OCI-LY3 (cell line): ENCODE measurements around the gene KLKB1.

ENCODE experiments used
- H2AFZ ChIP-seq: fragments of 200-600, 300-600 bp; shearing (Covaris generic); 2 replicates; pipeline ENCODE4 v1.6.0; 2014; ENCODE audit warnings: antibody characterized with exemption, low read depth, low read length
- H3K27ac ChIP-seq: fragments of 200-600, 300-600 bp; sonication (generic); 2 replicates; pipeline ENCODE4 v1.5.1; 2014; ENCODE audit warnings: mild to moderate bottlenecking, low read length, moderate library complexity, mixed read lengths
- H3K27me3 ChIP-seq: fragments of 200-600, 300-600 bp; sonication (generic); 2 replicates; pipeline ENCODE4 v1.6.1; 2014; ENCODE audit warnings: low read depth, low read length, mixed read lengths
- H3K36me3 ChIP-seq: fragments of 200-600, 300-600 bp; sonication (generic); replicated peaks from 2 replicates; pipeline ENCODE3; 2014; ENCODE audit warnings: low read depth, low read length, mixed read lengths
- H3K4me1 ChIP-seq: fragments of 300-600, 200-600 bp; sonication (generic); 2 replicates; pipeline ENCODE4 v1.6.1; 2014; ENCODE audit warnings: low read length, mixed read lengths
- H3K4me2 ChIP-seq: fragments of 200-600, 300-600 bp; sonication (generic); 2 replicates; pipeline ENCODE4 v1.6.1; 2014; ENCODE audit warnings: low read length, mixed read lengths
- H3K4me3 ChIP-seq: fragments of 300-600, 200-600 bp; sonication (generic); 2 replicates; pipeline ENCODE4 v1.5.1; 2014; ENCODE audit warnings: antibody characterized with exemption, mild to moderate bottlenecking, low read length, moderate library complexity
- H3K79me2 ChIP-seq: fragments of 300-600, 200-600 bp; shearing (Covaris generic); 2 replicates; pipeline ENCODE4 v1.6.1; 2014; ENCODE audit warnings: mild to moderate bottlenecking, low read length, mixed read lengths
- H3K9ac ChIP-seq: fragments of 300-600, 200-600 bp; shearing (Covaris generic); 2 replicates; pipeline ENCODE4 v1.6.0; 2014; ENCODE audit warnings: mild to moderate bottlenecking, low read length, moderate library complexity
- H3K9me3 ChIP-seq: fragments of 200-600, 300-600 bp; shearing (Covaris generic); 2 replicates; pipeline ENCODE4 v1.6.1; 2014; ENCODE audit warnings: low read length, mixed read lengths; ENCODE audit not compliant: insufficient read depth
- H4K20me1 ChIP-seq: fragments of 200-600, 300-600 bp; sonication (generic); 2 replicates; pipeline ENCODE4 v1.6.1; 2016; ENCODE audit warnings: low read length, mixed read lengths; ENCODE audit not compliant: insufficient read depth
- EZH2phosphoT487 ChIP-seq: fragments of 200-600 bp; shearing (Covaris generic); IDR thresholded peaks from 2 replicates; pipeline ENCODE4 v1.6.1; 2018; ENCODE audit warnings: antibody characterized with exemption, mixed run types, low read depth
- TF ChIP-seq, protein P1 (sequence below): fragments of 200-600, 300-600 bp; sonication (generic); IDR thresholded peaks from 2 replicates; pipeline ENCODE4 v1.5.1; 2014; ENCODE audit warnings: antibody characterized with exemption, low read length, low read depth

Gene KLKB1

DNA sequence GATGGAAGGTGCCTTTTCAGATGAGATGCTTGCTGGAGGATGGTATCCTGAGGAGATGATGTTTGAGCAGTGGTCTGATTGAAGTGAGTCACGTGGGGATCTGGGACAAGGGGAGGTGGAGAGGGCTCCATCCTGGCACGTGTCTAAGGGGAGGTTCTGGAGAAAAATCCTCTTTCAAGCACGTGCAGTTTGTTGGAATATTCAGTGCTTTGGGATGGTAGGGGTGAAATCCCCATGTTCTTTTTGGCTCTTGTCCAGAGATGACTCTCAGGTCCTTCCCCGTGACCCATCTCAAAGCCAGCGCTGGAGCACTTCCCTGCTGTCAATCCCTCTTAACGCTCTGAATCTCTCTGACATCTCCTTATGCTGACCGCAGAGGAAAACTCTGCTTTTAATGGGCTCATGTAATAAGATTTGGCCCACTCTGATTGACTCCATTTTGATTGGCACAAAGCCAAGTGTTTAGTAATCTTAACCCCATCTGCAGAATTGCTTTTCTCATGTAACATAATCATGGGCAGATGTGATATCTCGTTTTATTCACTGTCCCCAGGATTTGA is 10.8 kb upstream of the KLKB1 start:
- Histone ChIP-seq H2AFZ (no peak overlapping the region), H3K27ac (no peak overlapping the region), H4K20me1 (no peaks in the 10 kb centered on the region), H3K4me3 (no peak overlapping the region), H3K79me2 (no peaks in the 10 kb centered on the region), H3K36me3 (no peaks in the 10 kb centered on the region), H3K4me1 (no peaks in the 10 kb centered on the region), H3K27me3 (no peaks in the 10 kb centered on the region), H3K9ac (no peak overlapping the region), H3K9me3 (no peaks in the 10 kb centered on the region), H3K4me2 (no peak overlapping the region)
- TF ChIP-seq EZH2phosphoT487 = no peak
- TF ChIP-seq, protein P1, sequence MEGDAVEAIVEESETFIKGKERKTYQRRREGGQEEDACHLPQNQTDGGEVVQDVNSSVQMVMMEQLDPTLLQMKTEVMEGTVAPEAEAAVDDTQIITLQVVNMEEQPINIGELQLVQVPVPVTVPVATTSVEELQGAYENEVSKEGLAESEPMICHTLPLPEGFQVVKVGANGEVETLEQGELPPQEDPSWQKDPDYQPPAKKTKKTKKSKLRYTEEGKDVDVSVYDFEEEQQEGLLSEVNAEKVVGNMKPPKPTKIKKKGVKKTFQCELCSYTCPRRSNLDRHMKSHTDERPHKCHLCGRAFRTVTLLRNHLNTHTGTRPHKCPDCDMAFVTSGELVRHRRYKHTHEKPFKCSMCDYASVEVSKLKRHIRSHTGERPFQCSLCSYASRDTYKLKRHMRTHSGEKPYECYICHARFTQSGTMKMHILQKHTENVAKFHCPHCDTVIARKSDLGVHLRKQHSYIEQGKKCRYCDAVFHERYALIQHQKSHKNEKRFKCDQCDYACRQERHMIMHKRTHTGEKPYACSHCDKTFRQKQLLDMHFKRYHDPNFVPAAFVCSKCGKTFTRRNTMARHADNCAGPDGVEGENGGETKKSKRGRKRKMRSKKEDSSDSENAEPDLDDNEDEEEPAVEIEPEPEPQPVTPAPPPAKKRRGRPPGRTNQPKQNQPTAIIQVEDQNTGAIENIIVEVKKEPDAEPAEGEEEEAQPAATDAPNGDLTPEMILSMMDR = no peak

DNA sequence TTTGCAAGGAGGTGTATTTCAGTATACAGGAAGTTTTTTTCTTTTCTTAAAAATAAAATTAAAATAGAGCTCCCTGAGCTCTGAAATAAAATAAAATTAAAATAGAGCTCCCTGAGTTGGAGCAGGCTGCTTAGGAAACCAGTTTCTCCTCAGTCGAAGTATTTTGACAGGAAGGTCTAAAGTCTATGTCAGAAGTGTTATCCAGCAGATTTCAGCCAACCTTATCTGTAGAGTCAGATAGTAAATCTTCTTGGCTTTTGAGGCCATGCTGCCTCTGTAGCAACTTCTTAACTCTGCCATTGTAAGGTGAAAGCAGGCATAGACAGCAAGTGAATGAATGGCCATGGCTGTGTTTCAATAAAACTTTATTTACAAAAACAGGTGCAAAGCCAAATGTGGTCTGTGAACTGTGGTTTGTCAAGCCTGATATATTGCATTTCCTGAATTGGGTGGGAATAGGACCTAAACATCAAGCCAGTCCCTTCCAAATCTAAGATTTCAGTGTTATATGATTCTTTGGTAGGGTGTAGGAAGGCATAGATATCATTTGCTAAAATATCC is 9.5 kb upstream of the KLKB1 start:
- H2AFZ ChIP-seq = no peak overlapping the region
- no peak overlapping the region for H3K4me3 ChIP-seq
- no peaks in the 10 kb centered on the region for H3K79me2 ChIP-seq
- no peak overlapping the region for H3K4me2 ChIP-seq
- H3K4me1 ChIP-seq = no peaks in the 10 kb centered on the region
- H3K9ac ChIP-seq = no peak overlapping the region
- TF ChIP-seq, protein P1 = no peak
- no peak for TF ChIP-seq EZH2phosphoT487
- no peaks in the 10 kb centered on the region for H3K9me3 ChIP-seq
- H4K20me1 ChIP-seq = no peaks in the 10 kb centered on the region
- H3K36me3 ChIP-seq = no peaks in the 10 kb centered on the region
- H3K27ac ChIP-seq = no peak overlapping the region
- no peaks in the 10 kb centered on the region for H3K27me3 ChIP-seq

DNA sequence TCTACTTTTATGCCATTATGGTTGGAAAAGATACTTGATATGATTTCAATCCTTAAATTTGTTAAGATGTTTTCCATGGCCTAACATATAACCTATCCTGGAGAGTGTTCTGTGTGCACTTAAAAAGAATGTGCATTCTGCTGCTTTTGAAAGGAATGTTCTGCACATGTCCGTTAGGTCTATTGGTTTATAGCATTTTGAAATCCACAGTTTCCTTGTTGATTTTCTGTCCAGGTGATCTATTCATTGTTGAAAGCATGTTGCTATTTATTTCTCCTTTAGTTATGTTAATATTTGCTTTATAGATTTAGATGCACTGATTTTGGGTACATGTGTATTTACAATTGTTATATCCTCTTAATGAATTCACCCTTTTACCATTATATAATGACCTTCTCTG is 5.7 kb upstream of the KLKB1 start:
- H4K20me1 ChIP-seq = no peaks in the 10 kb centered on the region
- H3K4me2 ChIP-seq = no peak overlapping the region
- H3K36me3 ChIP-seq = no peaks in the 10 kb centered on the region
- no peaks in the 10 kb centered on the region for H3K79me2 ChIP-seq
- TF ChIP-seq, protein P1 = no peak
- H3K4me3 ChIP-seq = no peak overlapping the region
- H2AFZ ChIP-seq = no peak overlapping the region
- no peak overlapping the region for H3K9ac ChIP-seq
- no peak overlapping the region for H3K27ac ChIP-seq
- no peaks in the 10 kb centered on the region for H3K27me3 ChIP-seq
- H3K4me1 ChIP-seq = no peaks in the 10 kb centered on the region
- no peaks in the 10 kb centered on the region for H3K9me3 ChIP-seq

DNA sequence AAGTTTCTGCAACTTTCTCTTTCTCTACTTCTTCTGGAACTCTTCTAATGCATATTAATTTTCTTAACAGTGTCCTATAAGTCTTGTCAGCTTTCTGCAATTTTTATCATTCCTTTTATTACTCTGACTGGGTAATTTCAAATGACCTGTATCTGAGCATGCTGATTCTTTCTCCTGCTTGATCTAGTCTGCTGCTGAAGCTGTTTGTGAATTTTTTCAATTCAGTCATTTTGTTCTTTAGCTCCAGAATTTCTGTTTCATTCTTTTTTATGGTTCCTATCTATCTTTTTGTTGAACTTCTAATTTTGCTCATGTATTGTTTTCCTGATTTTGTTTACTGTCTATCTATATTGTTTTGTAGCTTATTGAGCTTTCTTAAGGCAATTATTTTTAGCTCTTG is 1.5 kb upstream of the KLKB1 start:
- no peaks in the 10 kb centered on the region for H4K20me1 ChIP-seq
- H3K9ac ChIP-seq = no peak overlapping the region
- no peak overlapping the region for H3K4me3 ChIP-seq
- no peak overlapping the region for H3K4me2 ChIP-seq
- H3K27ac ChIP-seq = no peak overlapping the region
- no peak overlapping the region for H2AFZ ChIP-seq
- H3K79me2 ChIP-seq = no peaks in the 10 kb centered on the region
- no peaks in the 10 kb centered on the region for H3K36me3 ChIP-seq
- H3K27me3 ChIP-seq = no peaks in the 10 kb centered on the region
- no peaks in the 10 kb centered on the region for H3K9me3 ChIP-seq
- no peak for TF ChIP-seq EZH2phosphoT487
- TF ChIP-seq, protein P1 = no peak
- H3K4me1 ChIP-seq = no peaks in the 10 kb centered on the region
